HG03064 (cell line): ENCODE measurements around the gene BRD4.

Experiments used
- ATAC-seq: cut with Tn5 transposase; IDR thresholded peaks from one replicate; pipeline ENCODE4 v1.9.1; 2021; ENCODE audit warnings: low read depth; ENCODE audit not compliant: unreplicated experiment

The BRD4 gene

DNA sequence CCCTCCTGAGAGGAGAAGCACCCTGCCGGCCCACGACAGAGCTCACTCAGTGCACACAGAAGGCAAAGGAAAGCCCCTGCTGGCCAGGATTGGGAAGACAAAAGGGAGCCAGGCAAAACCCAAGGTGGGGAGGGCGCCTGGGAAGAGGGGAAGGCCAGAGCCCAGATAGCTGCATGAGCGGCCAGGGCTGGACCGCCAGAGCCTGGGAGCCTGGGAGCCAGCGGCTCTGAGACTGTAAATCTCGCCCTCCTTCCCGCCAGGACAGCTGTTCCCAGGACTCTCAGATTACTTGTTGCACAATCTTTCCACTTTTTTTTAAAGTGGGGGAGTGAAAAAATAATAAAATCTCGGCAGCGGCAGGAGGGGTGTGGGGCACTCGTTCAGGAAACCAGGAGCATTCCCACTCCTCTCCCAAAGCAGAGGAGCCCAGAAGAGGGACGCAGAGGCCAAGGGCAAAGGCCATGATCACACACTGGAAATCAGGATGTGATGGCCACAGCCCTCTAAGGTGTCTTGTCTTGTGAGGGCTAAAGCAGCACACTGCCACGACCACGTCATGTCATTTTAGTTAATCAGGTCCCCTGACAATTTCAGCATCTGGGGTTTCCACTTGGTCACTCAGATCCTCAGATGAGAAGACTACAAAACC, 80.5 kb downstream of the BRD4 start:
- no peak for ATAC-seq

- ATAC-seq, result no peak
Measured at GRCh38 chr19:15251010-15251748, 81.2 kb downstream of the BRD4 start.

- ATAC-seq, result no peak
Measured at GRCh38 chr19:15250640-15250993, 81.7 kb downstream of the BRD4 start.

DNA sequence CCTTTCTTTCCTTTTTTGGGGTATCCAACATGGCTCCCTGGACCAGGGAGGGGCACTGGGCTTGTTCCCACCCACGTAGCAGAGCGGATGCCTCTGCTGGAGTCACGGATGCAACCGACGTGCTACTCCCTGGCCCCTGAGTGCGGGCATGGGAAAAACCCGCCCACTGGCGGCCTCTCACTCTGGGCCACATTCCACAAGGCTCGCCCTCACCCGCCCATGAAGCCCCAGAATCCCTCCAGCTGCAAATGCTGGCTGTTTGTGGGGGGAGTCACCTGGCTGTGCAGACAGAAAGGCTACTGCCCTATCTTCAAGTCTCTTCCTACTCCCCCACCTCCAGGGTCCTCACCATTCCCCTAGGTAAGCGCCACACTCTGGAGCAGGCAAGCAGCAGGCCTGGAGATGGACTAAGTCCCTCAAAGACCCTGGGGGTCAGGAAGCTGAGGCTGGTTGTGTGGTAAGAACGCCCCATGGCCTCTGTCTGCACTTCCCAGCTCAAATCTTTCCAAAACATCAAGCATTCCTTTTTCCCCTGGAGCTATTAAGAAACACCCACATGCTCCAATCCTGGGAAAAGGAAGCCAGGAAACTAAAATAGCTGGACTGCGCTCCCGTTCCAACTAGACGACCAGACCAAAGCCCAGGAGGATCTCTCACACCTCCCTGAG, 82.2 kb downstream of the BRD4 start:
- ATAC-seq, result no peak

GRCh38 chr19:15249528-15249874, 82.8 kb downstream of the BRD4 start:
- no peak for ATAC-seq

- ATAC-seq, result no peak
Measured at GRCh38 chr19:15248648-15249527, 83.5 kb downstream of the BRD4 start.

- no peak for ATAC-seq
Measured at GRCh38 chr19:15248106-15248505, 84.2 kb downstream of the BRD4 start.

DNA sequence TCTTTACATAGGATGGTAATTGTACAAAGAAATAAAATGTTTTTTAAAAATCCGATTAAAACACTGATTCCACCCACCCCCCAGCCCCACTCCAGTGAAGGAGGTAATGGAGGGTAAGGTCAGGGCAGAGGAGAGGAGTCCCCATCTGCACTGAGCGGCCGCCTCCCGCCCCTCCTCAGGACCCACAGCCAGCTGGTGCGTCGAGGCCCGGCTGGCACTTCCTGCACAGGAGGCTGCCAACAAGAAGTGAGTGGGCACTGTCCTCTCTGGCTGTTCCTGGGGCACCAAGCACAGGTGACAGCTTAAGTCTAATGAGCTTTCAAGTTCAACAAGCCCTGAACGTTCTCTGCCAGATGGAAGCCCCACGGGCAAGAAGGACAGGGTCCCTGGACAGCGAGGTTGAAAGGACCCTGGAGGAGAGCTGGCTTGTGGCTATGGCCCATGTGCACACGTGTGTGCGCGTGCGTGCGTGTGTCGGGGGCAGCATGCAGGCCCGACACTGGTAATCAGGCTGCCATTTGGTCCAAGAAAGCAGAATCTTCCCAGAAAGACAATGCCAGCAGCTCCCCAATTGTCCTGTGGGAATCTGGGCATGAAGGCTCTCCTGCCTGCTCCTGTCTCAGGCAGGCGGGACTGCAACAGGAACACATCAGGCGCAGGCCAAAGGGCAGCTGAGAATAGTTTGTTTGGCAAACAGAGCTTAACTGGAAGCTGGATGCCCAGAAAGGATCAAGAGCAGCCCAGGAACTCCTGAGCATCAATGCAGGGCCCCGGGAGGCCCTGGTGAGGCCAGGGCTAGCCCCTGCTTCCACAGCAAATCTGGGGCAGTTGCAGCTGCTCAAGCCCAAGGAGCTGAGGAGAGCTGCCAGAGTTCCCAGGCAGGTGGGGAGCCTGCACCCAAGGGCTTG, 85.0 kb downstream of the BRD4 start:
- ATAC-seq, result no peak

- no peak for ATAC-seq
Measured at GRCh38 chr19:15246198-15246481, 86.2 kb downstream of the BRD4 start.

- no peak for ATAC-seq
Measured at GRCh38 chr19:15245370-15246197, 86.8 kb downstream of the BRD4 start.

GRCh38 chr19:15244808-15245207, 87.5 kb downstream of the BRD4 start:
- no peak for ATAC-seq

DNA sequence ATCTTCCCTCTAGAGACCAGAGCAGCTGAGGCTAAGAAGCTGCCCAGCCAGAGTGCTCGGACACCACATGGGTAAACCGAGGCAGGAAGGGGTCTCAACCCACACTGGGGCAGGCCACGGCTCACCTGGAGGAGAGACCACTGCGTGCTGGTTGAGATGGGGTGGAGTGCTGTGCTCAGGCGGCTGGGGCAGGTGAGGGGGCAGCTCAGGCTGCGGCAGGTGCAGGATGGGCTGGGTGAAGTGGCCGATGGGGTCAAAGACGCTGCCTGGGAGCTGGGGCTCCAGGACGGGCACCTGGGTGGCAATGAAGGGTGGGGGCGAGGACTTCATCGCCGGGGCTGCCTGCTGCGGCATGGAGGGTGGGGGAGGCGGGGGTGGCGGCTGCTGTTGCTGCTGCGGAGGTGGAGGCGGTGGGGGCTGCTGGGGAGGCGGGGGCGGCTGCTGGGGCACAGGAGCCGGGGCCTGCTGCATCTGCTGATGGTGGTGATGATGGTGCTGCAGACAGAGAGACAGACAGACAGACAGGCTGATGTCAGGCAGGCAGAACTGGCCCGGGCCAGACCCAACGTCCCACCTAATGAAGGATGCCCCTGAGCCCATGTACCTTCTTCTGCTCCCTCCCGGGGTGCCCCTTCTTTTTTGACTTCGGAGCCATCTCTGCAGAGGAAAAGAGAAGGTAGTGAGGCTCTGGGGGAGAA, 88.1 kb downstream of the BRD4 start:
- no peak for ATAC-seq

- ATAC-seq, result no peak
Measured at GRCh38 chr19:15243236-15243957, 88.9 kb downstream of the BRD4 start.

DNA sequence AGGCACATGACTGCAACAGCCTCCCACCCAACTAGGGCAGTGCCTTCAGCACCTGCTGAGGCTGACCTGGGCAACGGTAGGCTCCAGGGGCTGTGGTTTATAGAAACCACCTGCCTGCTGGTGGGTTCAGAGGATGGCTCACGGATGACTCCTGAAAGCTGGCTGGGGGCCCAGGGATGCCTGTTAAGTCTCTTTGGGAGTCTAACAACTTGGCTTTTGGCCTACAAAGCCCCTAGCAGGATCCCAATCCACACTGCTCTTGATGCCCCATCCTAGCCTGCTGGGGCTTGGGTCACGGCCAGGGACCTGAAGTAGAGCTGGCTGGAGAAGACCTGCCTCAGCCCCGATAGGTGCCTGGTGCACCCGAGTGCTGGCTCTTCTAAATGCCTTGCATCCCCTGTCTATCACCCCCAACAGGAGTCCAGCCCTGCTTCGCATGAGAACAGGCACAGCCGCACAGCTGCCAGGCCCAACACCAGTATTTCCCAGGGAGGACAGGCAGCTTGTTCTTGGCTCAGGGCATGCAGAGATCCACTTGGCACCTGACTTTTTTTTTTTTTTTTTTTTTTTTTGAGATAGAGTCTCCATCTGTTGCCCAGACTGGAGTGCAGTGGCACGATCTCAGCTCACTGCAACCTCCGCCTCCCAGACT, 91.0 kb downstream of the BRD4 start:
- no peak for ATAC-seq

GRCh38 chr19:15240515-15240914, 91.8 kb downstream of the BRD4 start:
- no peak for ATAC-seq

- ATAC-seq, result no peak
Measured at GRCh38 chr19:15239337-15239949, 92.9 kb downstream of the BRD4 start.

DNA sequence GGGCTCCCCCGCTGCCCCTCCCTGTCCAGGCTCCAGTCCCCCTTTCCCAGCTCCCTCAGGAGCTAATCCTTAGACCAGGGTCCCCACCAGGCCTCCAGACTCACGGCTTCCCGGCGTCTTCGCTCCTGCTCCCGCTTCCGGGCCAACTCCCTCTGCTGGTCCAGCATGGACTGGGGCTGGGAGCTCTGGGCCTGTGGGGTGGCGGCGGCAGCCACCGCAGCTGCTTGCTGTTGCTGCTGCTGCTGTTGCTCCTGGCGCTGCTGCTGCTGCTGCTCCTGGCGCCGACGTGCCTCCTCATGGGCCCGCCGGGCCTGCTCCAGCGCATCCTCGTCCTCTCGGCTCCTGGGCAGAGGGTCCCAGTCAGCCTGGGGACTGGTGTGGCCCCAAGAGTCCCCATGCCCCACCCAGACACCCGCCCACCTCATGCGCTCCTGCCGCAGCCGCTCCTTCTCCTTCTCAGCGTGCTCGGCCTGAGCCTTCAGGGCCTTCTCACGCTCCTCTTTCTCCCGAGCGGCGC, 93.6 kb downstream of the BRD4 start:
- no peak for ATAC-seq
